Upper lobe of left lung (tissue), 4 donors: ENCODE results near the gene TNF.

Experiments
- POLR2A ChIP-seq, 4 donors: fragments of 450-650 bp; IDR thresholded peaks; one replicate each; pipeline ENCODE4 v1.5.1; 2016 to 2017; ENCODE audit warnings: antibody characterized with exemption in 4 of 4, mild to moderate bottlenecking in 2 of 4
- POLR2AphosphoS5 ChIP-seq, 2 donors: sonication (generic); formaldehyde crosslinking; IDR thresholded peaks; one replicate each; pipeline ENCODE4 v1.5.1; 2017; ENCODE audit warnings: antibody characterized with exemption in 2 of 2
- TF ChIP-seq, protein P1 (sequence below), 6 experiments: fragments of 450-650 bp in 4 of 6; fragments of 200-600 bp in 2 of 6; sonication (generic) in 2 of 6; IDR thresholded peaks; one replicate each; pipeline ENCODE4 v1.5.1; 2016 to 2019; ENCODE audit warnings: antibody characterized with exemption in 6 of 6

DNA sequence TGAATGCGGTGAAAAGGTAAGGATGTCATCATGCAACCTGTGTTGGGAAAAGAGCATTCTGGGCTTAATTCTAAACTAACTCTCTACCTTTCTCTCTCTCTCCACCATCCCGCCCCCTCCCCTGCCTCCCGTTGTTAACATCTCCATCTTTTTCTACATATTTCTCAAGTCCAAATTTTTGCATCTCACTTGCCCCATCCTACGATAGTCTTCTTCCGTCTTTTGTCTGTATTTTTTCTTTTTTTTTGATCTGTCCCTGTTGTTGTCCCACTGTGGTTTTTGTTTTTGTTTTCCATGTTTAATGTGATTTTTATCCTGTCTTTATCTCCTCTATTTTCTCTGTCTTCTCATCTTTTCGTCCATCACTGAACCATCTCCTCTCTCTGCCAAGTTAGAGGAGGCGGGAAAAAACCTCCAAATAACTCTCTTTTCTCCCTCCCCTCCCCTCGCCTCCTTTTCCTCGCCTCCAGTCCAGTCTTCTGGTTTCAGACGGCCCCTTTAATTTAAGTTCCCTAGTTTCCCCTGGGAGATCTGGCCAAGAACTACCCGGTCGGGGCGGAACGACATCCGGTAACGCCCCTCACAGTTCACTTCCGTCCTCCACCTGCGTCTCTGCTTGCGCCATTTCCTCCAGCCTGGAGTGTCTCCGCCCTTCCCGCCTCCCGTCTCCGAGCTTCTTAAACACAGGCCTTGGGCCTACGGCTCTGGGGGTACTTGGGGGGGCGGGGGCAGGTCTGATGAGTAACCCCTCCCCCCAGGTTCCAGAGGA is 28.2 kb upstream of the TNF start, which contains the start of gene NFKBIL1:
- TF ChIP-seq, protein P1, sequence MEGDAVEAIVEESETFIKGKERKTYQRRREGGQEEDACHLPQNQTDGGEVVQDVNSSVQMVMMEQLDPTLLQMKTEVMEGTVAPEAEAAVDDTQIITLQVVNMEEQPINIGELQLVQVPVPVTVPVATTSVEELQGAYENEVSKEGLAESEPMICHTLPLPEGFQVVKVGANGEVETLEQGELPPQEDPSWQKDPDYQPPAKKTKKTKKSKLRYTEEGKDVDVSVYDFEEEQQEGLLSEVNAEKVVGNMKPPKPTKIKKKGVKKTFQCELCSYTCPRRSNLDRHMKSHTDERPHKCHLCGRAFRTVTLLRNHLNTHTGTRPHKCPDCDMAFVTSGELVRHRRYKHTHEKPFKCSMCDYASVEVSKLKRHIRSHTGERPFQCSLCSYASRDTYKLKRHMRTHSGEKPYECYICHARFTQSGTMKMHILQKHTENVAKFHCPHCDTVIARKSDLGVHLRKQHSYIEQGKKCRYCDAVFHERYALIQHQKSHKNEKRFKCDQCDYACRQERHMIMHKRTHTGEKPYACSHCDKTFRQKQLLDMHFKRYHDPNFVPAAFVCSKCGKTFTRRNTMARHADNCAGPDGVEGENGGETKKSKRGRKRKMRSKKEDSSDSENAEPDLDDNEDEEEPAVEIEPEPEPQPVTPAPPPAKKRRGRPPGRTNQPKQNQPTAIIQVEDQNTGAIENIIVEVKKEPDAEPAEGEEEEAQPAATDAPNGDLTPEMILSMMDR (IDR thresholded peaks at IDR 0.05): peak in 2 of 6 experiments; percentile 12 to 37
- TF ChIP-seq POLR2A (IDR thresholded peaks at IDR 0.05) (peak in 2 of 4 donors; percentile 36 to 65), POLR2AphosphoS5 (IDR thresholded peaks at IDR 0.05) (peak; percentile 94)
